Mesothelial cell of epicardium (in vitro differentiated cells): ENCODE measurements around the gene SCARB1. TPM values are rescaled to one million over a fixed set of nuclear protein-coding genes. Genes with fewer than 3 reads are reported as not detected.
A peak's percentile ranks its signal among the peaks of the same experiment; 100 is the strongest.

ENCODE experiments used
- DNase-seq, 2 experiments: peaks; one replicate each; pipeline ENCODE4 v3.0.0; 2021; ENCODE audit warnings: low spot score in 2 of 2; ENCODE audit not compliant: unreplicated experiment in 2 of 2
- H3K27ac Mint-ChIP-seq: 2 replicates; pipeline ENCODE4 v1.8.0; 2021; ENCODE audit warnings: mixed read lengths
- H3K27me3 Mint-ChIP-seq: 2 replicates; pipeline ENCODE4 v1.8.0; 2021; ENCODE audit warnings: low read depth, mixed read lengths
- H3K36me3 Mint-ChIP-seq: 2 replicates; pipeline ENCODE4 v1.8.0; 2021; ENCODE audit warnings: mixed read lengths
- H3K4me1 Mint-ChIP-seq: 2 replicates; pipeline ENCODE4 v1.8.0; 2021; ENCODE audit warnings: mixed read lengths
- H3K4me3 Mint-ChIP-seq: 2 replicates; pipeline ENCODE4 v1.8.0; 2021; ENCODE audit warnings: mild to moderate bottlenecking, moderate library complexity, mixed read lengths
- H3K9me3 Mint-ChIP-seq: 2 replicates; pipeline ENCODE4 v1.8.0; 2021; ENCODE audit warnings: mixed read lengths
- CTCF ChIP-seq: fragments of 200-600 bp; sonication (generic); IDR thresholded peaks from one replicate; pipeline ENCODE4 v1.5.0; 2021; ENCODE audit warnings: antibody characterized with exemption; ENCODE audit not compliant: unreplicated experiment
- total RNA-seq: library from RNA; stranded (reverse); gene quantifications from 3 replicates; pipeline ENCODE4 v1.2.1, GENCODE V29; 2021

Gene SCARB1
- total RNA-seq, 1 donor from 2014 or later: 40.2 TPM

DNA sequence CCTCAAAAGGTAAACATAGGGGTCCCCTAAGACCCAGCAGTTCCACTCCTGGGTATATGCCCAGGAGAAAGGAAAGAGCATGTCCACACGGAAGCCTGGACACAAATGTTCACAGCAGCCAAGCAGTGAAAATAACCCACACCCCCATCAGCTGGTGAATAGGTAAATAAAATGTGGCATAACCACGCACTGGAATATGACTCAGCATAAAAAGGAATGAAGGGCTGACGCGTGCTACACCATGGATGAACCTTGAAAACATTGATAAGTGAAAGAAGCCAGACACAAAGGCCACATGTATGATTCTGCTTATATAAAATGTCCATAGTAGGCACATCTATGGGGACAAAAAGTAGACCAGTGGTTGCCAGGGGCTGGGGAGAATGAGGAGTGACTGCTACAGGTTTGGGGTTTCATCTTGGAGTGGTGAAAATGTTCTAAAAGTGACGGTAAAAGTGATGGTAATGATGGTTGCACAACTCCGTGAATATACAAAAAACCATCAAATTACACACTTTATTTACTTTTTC is 3.8 kb upstream of the SCARB1 start:
- Mint-ChIP-seq H3K4me1 (peaks cover 13% of the 10 kb centered on the region), H3K4me3 (no peak overlapping the region), H3K9me3 (no peaks in the 10 kb centered on the region), H3K27ac (no peak overlapping the region), H3K27me3 (no peaks in the 10 kb centered on the region), H3K36me3 (no peaks in the 10 kb centered on the region)
- no peak for TF ChIP-seq CTCF
- no peak for DNase-seq

GRCh38 chr12:124866883-124867400 is 3.3 kb upstream of the SCARB1 start:
- Mint-ChIP-seq H3K36me3 (no peaks in the 10 kb centered on the region), H3K27me3 (no peaks in the 10 kb centered on the region), H3K4me3 (no peak overlapping the region), H3K27ac (no peak overlapping the region), H3K9me3 (no peaks in the 10 kb centered on the region), H3K4me1 (peaks cover 16% of the 10 kb centered on the region)
- no peak for DNase-seq
- TF ChIP-seq CTCF: no peak

DNA sequence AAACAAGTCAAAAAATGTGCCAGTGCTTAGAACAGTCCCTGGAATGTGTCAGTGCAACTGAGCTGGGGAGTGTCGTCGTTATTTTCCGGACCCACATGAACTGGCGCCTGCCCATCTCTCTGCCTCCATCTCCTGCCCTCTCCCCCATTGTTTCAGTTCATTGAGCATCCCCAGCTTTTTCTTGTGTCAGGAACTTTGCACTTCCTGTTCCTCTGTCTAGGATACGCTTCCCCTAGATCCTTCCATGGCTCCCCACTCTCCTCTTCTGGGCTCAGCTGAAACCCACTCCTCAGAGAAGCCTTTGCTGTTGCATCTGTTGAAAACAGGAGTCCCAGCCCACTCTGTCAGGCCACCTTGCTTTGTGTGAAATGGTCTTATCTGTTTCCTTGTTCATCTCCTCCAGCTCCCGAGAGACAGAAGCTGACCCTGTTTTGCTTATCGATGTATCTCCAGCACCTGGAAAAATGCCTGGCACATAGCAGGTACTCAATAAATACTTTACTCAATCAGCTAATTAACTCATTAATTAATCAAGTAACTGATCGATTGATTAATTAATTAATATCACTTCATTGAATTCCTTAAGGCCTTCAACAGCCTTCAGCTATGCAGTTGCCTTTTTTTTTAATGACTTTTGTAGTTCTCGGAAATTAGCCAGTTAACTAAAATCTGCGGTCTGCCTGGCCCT is 2.7 kb upstream of the SCARB1 start:
- Mint-ChIP-seq H3K36me3 (no peaks in the 10 kb centered on the region), H3K4me1 (peaks cover 16% of the 10 kb centered on the region), H3K27me3 (no peaks in the 10 kb centered on the region), H3K9me3 (no peaks in the 10 kb centered on the region), H3K4me3 (no peak overlapping the region), H3K27ac (no peak overlapping the region)
- DNase-seq: no peak
- TF ChIP-seq CTCF: no peak

GRCh38 chr12:124865728-124866127 is 2.1 kb upstream of the SCARB1 start:
- no peak overlapping the region for H3K4me3 Mint-ChIP-seq
- no peak overlapping the region for H3K27ac Mint-ChIP-seq
- H3K4me1 Mint-ChIP-seq: peaks cover 14% of the 10 kb centered on the region
- no peaks in the 10 kb centered on the region for H3K36me3 Mint-ChIP-seq
- H3K27me3 Mint-ChIP-seq: no peaks in the 10 kb centered on the region
- TF ChIP-seq CTCF: no peak
- DNase-seq: no peak
- no peaks in the 10 kb centered on the region for H3K9me3 Mint-ChIP-seq

GRCh38 chr12:124864326-124864752 is 675 bp upstream of the SCARB1 start:
- no peaks in the 10 kb centered on the region for H3K36me3 Mint-ChIP-seq
- H3K4me1 Mint-ChIP-seq: peaks cover 14% of the 10 kb centered on the region
- no peaks in the 10 kb centered on the region for H3K9me3 Mint-ChIP-seq
- peak overlapping the region; percentile 62 for H3K4me3 Mint-ChIP-seq
- no peak for DNase-seq
- H3K27ac Mint-ChIP-seq: peak overlapping the region; percentile 80
- TF ChIP-seq CTCF: no peak
- H3K27me3 Mint-ChIP-seq: no peaks in the 10 kb centered on the region
